K562 (cell line): ENCODE measurements around the gene SLC5A2. TPM values are rescaled to one million over a fixed set of nuclear protein-coding genes. Genes with fewer than 3 reads are reported as not detected.

ENCODE experiments used
- AFF4 ChIP-seq: sonication (generic); formaldehyde crosslinking; IDR thresholded peaks from 2 replicates; pipeline ENCODE4 v1.8.0; 2023; ENCODE audit warnings: mild to moderate bottlenecking, missing genetic modification reagents
- ASH1L ChIP-seq: fragments of 450-650 bp; IDR thresholded peaks from 2 replicates; pipeline ENCODE4 v1.6.1; 2018; ENCODE audit warnings: borderline replicate concordance, mild to moderate bottlenecking, low read depth; ENCODE audit not compliant: partially characterized antibody
- FOS ChIP-seq: IDR thresholded peaks from 3 replicates; pipeline ENCODE4 v1.6.1; 2011; ENCODE audit not compliant: insufficient read length; ENCODE audit errors: extremely low read depth
- JUN ChIP-seq, 2 experiments: sonication (generic) in 1 of 2; formaldehyde crosslinking in 1 of 2; IDR thresholded peaks; 2 replicates each; pipeline versions ENCODE4 v1.6.1 to v1.8.0; 2012 to 2022; ENCODE audit warnings: borderline replicate concordance in 2 of 2, mild to moderate bottlenecking in 2 of 2, improper control_type of control experiment in 1 of 2, low read depth in 1 of 2, low read length in 1 of 2, missing genetic modification reagents in 1 of 2
- LCOR ChIP-seq: sonication (generic); formaldehyde crosslinking; IDR thresholded peaks from 2 replicates; pipeline ENCODE4 v1.8.0; 2022; ENCODE audit warnings: mild to moderate bottlenecking, missing genetic modification reagents
- MTA1 ChIP-seq: fragments of 450-650 bp; IDR thresholded peaks from 2 replicates; pipeline ENCODE4 v1.6.1; 2017; ENCODE audit warnings: borderline replicate concordance
- MTA2 ChIP-seq: fragments of 450-650 bp; IDR thresholded peaks from 2 replicates; pipeline ENCODE4 v1.6.1; 2016; ENCODE audit warnings: low read depth
- POLR2G ChIP-seq: fragments of 200-400 bp; formaldehyde crosslinking; IDR thresholded peaks from 2 replicates; pipeline ENCODE4 v1.6.1; 2017; ENCODE audit warnings: low read depth, mild to moderate bottlenecking, antibody characterized with exemption, low read length, moderate library complexity
- RB1 ChIP-seq: fragments of 450-650 bp; IDR thresholded peaks from 2 replicates; pipeline ENCODE4 v1.6.1; 2017; ENCODE audit warnings: low read depth, mild to moderate bottlenecking
- RBM34 ChIP-seq: fragments of 200-400 bp; formaldehyde crosslinking; IDR thresholded peaks from 2 replicates; pipeline ENCODE4 v1.6.1; 2018; ENCODE audit warnings: low read length, borderline replicate concordance; ENCODE audit not compliant: insufficient read depth
- RHOXF2B ChIP-seq: fragments of 250-450 bp; sonication (Bioruptor Pico); conservative IDR thresholded peaks from 2 replicates; pipeline ENCODE4 v1.5.1; 2021
- ZBTB8A ChIP-seq: fragments of 450-650 bp; IDR thresholded peaks from 2 replicates; pipeline ENCODE4 v1.6.1; 2018; ENCODE audit warnings: mild to moderate bottlenecking, moderate library complexity; ENCODE audit not compliant: partially characterized antibody
- ZFX ChIP-seq: sonication (generic); formaldehyde crosslinking; IDR thresholded peaks from 2 replicates; pipeline ENCODE4 v1.8.0; 2022; ENCODE audit warnings: mild to moderate bottlenecking, missing genetic modification reagents, moderate library complexity
- ZNF253 ChIP-seq: fragments of 250-450 bp; sonication (Bioruptor Pico); conservative IDR thresholded peaks from 2 replicates; pipeline ENCODE4 v1.6.1; 2021; ENCODE audit warnings: mild to moderate bottlenecking
- ZNF311 ChIP-seq: fragments of 250-450 bp; sonication (Bioruptor Pico); IDR thresholded peaks from 2 replicates; pipeline ENCODE4 v1.4.0; 2020; ENCODE audit warnings: mild to moderate bottlenecking, moderate library complexity
- ZNF584 ChIP-seq: fragments of 200-800 bp; sonication (Bioruptor generic); IDR thresholded peaks from 2 replicates; pipeline ENCODE4 v1.6.1; 2016; ENCODE audit warnings: low read depth, mild to moderate bottlenecking, missing genetic modification characterization, missing compliant biosample characterization
- ZNF644 ChIP-seq: fragments of 200-800 bp; sonication (Bioruptor generic); IDR thresholded peaks from 2 replicates; pipeline ENCODE4 v1.6.1; 2016; ENCODE audit warnings: low read depth, missing genetic modification characterization, missing compliant biosample characterization
- ZNF764 ChIP-seq: fragments of 250-450 bp; sonication (Bioruptor Pico); IDR thresholded peaks from 2 replicates; pipeline ENCODE4 v1.4.0; 2020; ENCODE audit warnings: low read depth, mild to moderate bottlenecking, moderate library complexity
- ZNF766 ChIP-seq: fragments of 200-800 bp; sonication (Bioruptor generic); conservative IDR thresholded peaks from 2 replicates; pipeline ENCODE4 v1.6.1; 2016; ENCODE audit warnings: missing genetic modification characterization, missing compliant biosample characterization
- polyA plus RNA-seq, 8 experiments: library from polyadenylated mRNA; depleted of rRNA in 4 of 8; stranded (reverse) in 5 of 8; unstranded in 3 of 8; fragments of >200 nt; fragmentation: Nextera tagmentation in 2 of 8; fragmentation: Illumina TruSeq in 1 of 8; extraction: Ambion mirVana in 2 of 8; extraction: Trizol in 1 of 8; gene quantifications; 2 replicates each; pipeline versions ENCODE4 v1.2.1 to v1.2.3, GENCODE V29; 2011 to 2014; ENCODE audit warnings: inconsistent platforms in 1 of 8, missing spikeins in 1 of 8
- total RNA-seq, 7 experiments: library from RNA; depleted of rRNA in 6 of 7; stranded (reverse); fragments of >200 nt in 6 of 7; fragmentation: Illumina TruSeq in 2 of 7; extraction: Trizol in 2 of 7; gene quantifications; 2 replicates each; pipeline versions ENCODE4 v1.2.1 to v1.2.3, GENCODE V29; 2011 to 2021; ENCODE audit warnings: low replicate concordance in 1 of 7
- TF ChIP-seq, protein P1 (sequence below): fragments of 200-800 bp; sonication (Bioruptor generic); IDR thresholded peaks from 2 replicates; pipeline ENCODE4 v1.6.1; 2017; ENCODE audit warnings: missing genetic modification characterization, missing compliant biosample characterization
- TF ChIP-seq, protein P2 (sequence below): fragments of 450-650 bp; formaldehyde crosslinking; IDR thresholded peaks from 2 replicates; pipeline ENCODE4 v1.4.0; 2020; ENCODE audit warnings: mild to moderate bottlenecking, moderate library complexity

Gene SLC5A2
- total and polyA plus RNA-seq, 9 of the 15 experiments (the other 6 are each of a cell fraction or from before 2014, with no cell fraction given), result 0.07 to 2.7 (median 2.2) TPM; not detected in 6

GRCh38 chr16:31458844-31459686, 23.9 kb upstream of the SLC5A2 start, which contains the start of gene ARMC5 (continued):
- TF ChIP-seq LCOR (CRISPR knock-in tag) (peak; percentile 90), ZNF766 (no peak), POLR2G (peak; percentile 87), MTA1 (peak; percentile 95), ASH1L (peak; percentile 75), ZBTB8A (no peak), JUN (IDR thresholded peaks at IDR 0.05; ENCODE audit: borderline replicate concordance, low read depth, low read length) (0 out of 2 replicates have a peak, but pooled peaks have one; percentile 8), JUN (CRISPR knock-in tag; IDR thresholded peaks at IDR 0.05; ENCODE audit: borderline replicate concordance) (no peak), ZFX (peak; percentile 94), RB1 (peak; percentile 78), ZNF253 (CRISPR knock-in tag) (no peak), FOS (no peak), ZNF311 (CRISPR knock-in tag) (0 out of 2 replicates have a peak, but pooled peaks have one; percentile 15), ZNF644 (tag) (no peak), ZNF764 (CRISPR knock-in tag) (0 out of 2 replicates have a peak, but pooled peaks have one; percentile 21), RBM34 (0 out of 2 replicates have a peak, but pooled peaks have one; percentile 51), MTA2 (no peak), AFF4 (CRISPR knock-in tag) (peak; percentile 73; the same call in 1 of the 2 replicates), ZNF584 (CRISPR knock-in tag) (no peak), RHOXF2B (CRISPR knock-in tag) (0 out of 2 replicates have a peak, but pooled peaks have one; percentile 47)
- TF ChIP-seq, protein P1, sequence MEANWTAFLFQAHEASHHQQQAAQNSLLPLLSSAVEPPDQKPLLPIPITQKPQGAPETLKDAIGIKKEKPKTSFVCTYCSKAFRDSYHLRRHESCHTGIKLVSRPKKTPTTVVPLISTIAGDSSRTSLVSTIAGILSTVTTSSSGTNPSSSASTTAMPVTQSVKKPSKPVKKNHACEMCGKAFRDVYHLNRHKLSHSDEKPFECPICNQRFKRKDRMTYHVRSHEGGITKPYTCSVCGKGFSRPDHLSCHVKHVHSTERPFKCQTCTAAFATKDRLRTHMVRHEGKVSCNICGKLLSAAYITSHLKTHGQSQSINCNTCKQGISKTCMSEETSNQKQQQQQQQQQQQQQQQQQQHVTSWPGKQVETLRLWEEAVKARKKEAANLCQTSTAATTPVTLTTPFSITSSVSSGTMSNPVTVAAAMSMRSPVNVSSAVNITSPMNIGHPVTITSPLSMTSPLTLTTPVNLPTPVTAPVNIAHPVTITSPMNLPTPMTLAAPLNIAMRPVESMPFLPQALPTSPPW, result peak; percentile 66
- TF ChIP-seq, protein P2, sequence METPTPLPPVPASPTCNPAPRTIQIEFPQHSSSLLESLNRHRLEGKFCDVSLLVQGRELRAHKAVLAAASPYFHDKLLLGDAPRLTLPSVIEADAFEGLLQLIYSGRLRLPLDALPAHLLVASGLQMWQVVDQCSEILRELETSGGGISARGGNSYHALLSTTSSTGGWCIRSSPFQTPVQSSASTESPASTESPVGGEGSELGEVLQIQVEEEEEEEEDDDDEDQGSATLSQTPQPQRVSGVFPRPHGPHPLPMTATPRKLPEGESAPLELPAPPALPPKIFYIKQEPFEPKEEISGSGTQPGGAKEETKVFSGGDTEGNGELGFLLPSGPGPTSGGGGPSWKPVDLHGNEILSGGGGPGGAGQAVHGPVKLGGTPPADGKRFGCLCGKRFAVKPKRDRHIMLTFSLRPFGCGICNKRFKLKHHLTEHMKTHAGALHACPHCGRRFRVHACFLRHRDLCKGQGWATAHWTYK (CRISPR knock-in tag), result peak; percentile 74
